Tibial nerve (tissue), 4 donors: ENCODE measurements around the gene PPP1R2B.
A peak's percentile ranks its signal among the peaks of the same experiment; 100 is the strongest.

Source experiments
- EP300 ChIP-seq, 2 donors: sonication (generic); formaldehyde crosslinking; IDR thresholded peaks; one replicate each; pipeline ENCODE4 v1.6.1; 2017; ENCODE audit warnings: antibody characterized with exemption in 2 of 2, mild to moderate bottlenecking in 1 of 2
- POLR2A ChIP-seq, 2 donors: fragments of 450-650 bp; IDR thresholded peaks; one replicate each; pipeline ENCODE4 v1.6.1; 2017; ENCODE audit warnings: antibody characterized with exemption in 2 of 2, mild to moderate bottlenecking in 2 of 2, moderate library complexity in 2 of 2
- TF ChIP-seq, protein P1 (sequence below), 5 experiments: fragments of 200-600 bp in 3 of 5; fragments of 450-650 bp in 2 of 5; sonication (generic) in 3 of 5; IDR thresholded peaks; one replicate each; pipeline ENCODE4 v1.5.1; 2016 to 2019; ENCODE audit warnings: antibody characterized with exemption in 5 of 5, mild to moderate bottlenecking in 3 of 5, moderate library complexity in 2 of 5

DNA sequence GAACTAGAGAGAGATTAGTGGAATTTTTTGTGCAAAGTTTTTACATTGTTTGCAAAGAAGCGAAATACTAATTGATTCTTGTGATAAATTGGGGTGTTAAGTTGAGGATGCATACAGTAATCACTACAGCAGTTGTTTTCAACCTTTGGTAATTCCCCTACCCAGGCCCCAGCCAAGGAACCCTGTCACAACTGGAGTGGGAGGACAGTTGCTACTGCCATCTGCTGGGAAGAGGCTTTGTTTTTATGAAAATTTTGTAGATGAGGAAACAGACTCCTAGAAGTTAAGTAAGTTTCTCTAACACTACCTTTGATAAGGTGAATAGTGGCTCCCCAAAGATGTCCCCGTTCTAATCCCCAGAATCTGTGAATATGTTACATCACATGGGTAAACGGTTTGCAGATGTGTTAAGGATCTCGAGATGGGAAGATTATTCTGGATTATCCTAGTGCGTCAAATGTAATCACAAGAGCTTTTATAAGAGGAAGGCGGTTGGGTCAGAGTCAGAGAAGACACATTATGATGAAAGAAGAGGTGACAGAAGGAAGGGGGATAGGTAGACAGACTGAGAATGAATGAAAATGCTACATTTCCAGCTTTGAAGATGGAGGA is 34.0 kb upstream of the PPP1R2B start:
- TF ChIP-seq, protein P1, sequence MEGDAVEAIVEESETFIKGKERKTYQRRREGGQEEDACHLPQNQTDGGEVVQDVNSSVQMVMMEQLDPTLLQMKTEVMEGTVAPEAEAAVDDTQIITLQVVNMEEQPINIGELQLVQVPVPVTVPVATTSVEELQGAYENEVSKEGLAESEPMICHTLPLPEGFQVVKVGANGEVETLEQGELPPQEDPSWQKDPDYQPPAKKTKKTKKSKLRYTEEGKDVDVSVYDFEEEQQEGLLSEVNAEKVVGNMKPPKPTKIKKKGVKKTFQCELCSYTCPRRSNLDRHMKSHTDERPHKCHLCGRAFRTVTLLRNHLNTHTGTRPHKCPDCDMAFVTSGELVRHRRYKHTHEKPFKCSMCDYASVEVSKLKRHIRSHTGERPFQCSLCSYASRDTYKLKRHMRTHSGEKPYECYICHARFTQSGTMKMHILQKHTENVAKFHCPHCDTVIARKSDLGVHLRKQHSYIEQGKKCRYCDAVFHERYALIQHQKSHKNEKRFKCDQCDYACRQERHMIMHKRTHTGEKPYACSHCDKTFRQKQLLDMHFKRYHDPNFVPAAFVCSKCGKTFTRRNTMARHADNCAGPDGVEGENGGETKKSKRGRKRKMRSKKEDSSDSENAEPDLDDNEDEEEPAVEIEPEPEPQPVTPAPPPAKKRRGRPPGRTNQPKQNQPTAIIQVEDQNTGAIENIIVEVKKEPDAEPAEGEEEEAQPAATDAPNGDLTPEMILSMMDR (IDR thresholded peaks at IDR 0.05), result peak in 3 of 5 experiments; percentile 17 to 21 (median 19)
- TF ChIP-seq POLR2A (IDR thresholded peaks at IDR 0.05) (no peak), EP300 (IDR thresholded peaks at IDR 0.05) (no peak)
